ENCODE measurements around the gene IFNLR1. TPM values are rescaled to one million over a fixed set of nuclear protein-coding genes. Genes with fewer than 3 reads are reported as not detected.
A peak's percentile ranks its signal among the peaks of the same experiment; 100 is the strongest.

Gene IFNLR1
- total and polyA plus RNA-seq, 2 donors (not counting 1 experiment from before 2014, with no cell fraction given): under 0.01 to 0.02 TPM

DNA sequence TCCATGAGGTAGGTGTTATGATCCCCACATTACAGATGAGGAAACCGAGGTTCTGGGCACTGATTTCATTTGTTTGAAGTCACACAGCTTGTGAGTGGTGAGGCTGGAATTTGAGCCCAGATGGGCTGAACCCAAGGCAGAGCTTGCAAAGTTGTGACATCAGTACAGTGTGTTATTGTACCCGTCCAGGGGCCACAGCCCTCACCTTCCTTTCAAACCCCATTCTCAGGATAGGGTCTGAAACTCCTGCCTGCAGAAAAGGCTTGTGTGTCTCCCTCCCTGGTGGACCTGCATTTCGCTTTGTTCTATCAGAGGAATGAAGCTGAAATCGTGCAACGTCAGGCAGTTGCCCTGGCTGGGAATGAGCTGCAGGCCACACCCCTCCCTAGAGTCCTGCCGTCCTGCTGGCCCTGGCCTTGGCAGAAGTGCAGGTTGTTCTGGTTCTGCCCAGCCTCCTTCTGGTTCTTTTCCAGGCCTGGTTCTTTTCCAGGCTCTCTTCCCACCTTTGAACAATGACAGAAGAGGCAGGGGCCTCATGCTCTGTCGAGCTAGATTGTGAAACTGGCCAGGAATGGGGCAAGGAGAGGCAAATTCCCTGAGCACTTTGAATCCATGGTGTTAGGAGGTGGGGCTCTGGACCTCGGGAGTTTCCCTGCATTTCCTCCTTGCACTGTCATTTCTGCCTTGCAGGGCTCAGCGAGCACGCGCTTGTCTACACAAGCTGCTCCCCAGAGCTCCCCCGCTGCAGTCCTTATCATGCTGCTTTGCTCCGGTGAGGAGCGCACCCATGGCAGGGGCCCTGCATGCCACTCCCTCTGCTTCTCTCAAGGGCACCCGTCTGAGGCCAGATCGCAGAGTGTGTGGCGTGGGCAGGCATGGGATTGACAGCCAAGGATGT, 67.0 kb downstream of the IFNLR1 start:
- no peak overlapping the region for H3K4me3 ChIP-seq (replicated peaks in 1 of 4; ENCODE audit: control extremely low read depth in 1 of 4, insufficient read depth in 1 of 4, low read depth in 3 of 4, low read length in 4 of 4)
- no peak for TF ChIP-seq EZH2 (IDR thresholded peaks at IDR 0.05; ENCODE audit: low read length, missing control alignments)
- TF ChIP-seq, protein P1, sequence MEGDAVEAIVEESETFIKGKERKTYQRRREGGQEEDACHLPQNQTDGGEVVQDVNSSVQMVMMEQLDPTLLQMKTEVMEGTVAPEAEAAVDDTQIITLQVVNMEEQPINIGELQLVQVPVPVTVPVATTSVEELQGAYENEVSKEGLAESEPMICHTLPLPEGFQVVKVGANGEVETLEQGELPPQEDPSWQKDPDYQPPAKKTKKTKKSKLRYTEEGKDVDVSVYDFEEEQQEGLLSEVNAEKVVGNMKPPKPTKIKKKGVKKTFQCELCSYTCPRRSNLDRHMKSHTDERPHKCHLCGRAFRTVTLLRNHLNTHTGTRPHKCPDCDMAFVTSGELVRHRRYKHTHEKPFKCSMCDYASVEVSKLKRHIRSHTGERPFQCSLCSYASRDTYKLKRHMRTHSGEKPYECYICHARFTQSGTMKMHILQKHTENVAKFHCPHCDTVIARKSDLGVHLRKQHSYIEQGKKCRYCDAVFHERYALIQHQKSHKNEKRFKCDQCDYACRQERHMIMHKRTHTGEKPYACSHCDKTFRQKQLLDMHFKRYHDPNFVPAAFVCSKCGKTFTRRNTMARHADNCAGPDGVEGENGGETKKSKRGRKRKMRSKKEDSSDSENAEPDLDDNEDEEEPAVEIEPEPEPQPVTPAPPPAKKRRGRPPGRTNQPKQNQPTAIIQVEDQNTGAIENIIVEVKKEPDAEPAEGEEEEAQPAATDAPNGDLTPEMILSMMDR (conservative IDR thresholded peaks at IDR 0.05 in 1 of 2, IDR thresholded peaks at IDR 0.05 in 1 of 2; ENCODE audit: low read depth in 1 of 2, low read length in 2 of 2): no peak
- DNase-seq (ENCODE audit: low read depth in 2 of 2): peak in 1 of 2 donors; percentile 33
- H3K4me2 ChIP-seq (ENCODE audit: extremely low read depth, insufficient read depth, low read length): no peak overlapping the region
- H3K9me3 ChIP-seq (ENCODE audit: control insufficient read depth, insufficient read depth, low read depth, low read length): no peaks in the 10 kb centered on the region
- H3K4me1 ChIP-seq (ENCODE audit: control insufficient read depth, extremely low read depth, insufficient read depth, low read length): no peaks in the 10 kb centered on the region
- no peaks in the 10 kb centered on the region for H3K79me2 ChIP-seq (ENCODE audit: control insufficient read depth, insufficient read depth, low read length)
- no peak overlapping the region for H3K27ac ChIP-seq (ENCODE audit: insufficient read depth, low read length)
- H2AFZ ChIP-seq (ENCODE audit: low read length): no peak overlapping the region
- no peaks in the 10 kb centered on the region for H4K20me1 ChIP-seq (ENCODE audit: control insufficient read depth, extremely low read depth, insufficient read depth, low read length)
- H3K27me3 ChIP-seq (ENCODE audit: control insufficient read depth, insufficient read depth, low read length): peaks cover 10% of the 10 kb centered on the region
- H3K36me3 ChIP-seq (ENCODE audit: control insufficient read depth, insufficient read depth, low read length): no peaks in the 10 kb centered on the region
- no peak overlapping the region for H3K9ac ChIP-seq (ENCODE audit: insufficient read depth, low read length)

DNA sequence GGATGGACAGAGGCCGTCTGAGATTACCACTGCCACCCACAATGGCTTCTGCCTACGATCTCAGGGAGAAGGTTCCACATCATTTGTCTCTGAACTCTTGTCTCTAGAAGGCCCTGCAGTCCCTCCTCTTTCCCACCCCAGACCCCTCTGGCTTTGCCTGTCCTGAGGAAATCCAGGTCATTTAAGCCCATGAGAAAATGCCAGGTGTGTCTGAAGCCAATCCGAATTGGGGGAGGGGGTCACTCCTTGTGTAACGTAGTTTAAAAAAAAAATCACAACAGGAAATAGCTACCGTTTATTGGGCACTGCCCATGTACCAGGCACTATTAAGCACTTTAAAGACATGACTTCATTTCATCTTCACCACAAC, 67.6 kb downstream of the IFNLR1 start:
- Histone ChIP-seq H3K79me2 (ENCODE audit: control insufficient read depth, insufficient read depth, low read length) (no peaks in the 10 kb centered on the region), H3K4me1 (ENCODE audit: control insufficient read depth, extremely low read depth, insufficient read depth, low read length) (no peaks in the 10 kb centered on the region), H3K9me3 (ENCODE audit: control insufficient read depth, insufficient read depth, low read depth, low read length) (no peaks in the 10 kb centered on the region), H3K27ac (ENCODE audit: insufficient read depth, low read length) (no peak overlapping the region), H3K9ac (ENCODE audit: insufficient read depth, low read length) (no peak overlapping the region), H3K4me3 (replicated peaks in 1 of 4; ENCODE audit: control extremely low read depth in 1 of 4, insufficient read depth in 1 of 4, low read depth in 3 of 4, low read length in 4 of 4) (no peak overlapping the region), H3K36me3 (ENCODE audit: control insufficient read depth, insufficient read depth, low read length) (no peaks in the 10 kb centered on the region), H3K27me3 (ENCODE audit: control insufficient read depth, insufficient read depth, low read length) (peaks cover 13% of the 10 kb centered on the region), H4K20me1 (ENCODE audit: control insufficient read depth, extremely low read depth, insufficient read depth, low read length) (no peaks in the 10 kb centered on the region), H2AFZ (ENCODE audit: low read length) (no peak overlapping the region), H3K4me2 (ENCODE audit: extremely low read depth, insufficient read depth, low read length) (no peak overlapping the region)
- no peak for DNase-seq (ENCODE audit: low read depth in 2 of 2)
- TF ChIP-seq EZH2 (IDR thresholded peaks at IDR 0.05; ENCODE audit: low read length, missing control alignments): no peak
- TF ChIP-seq, protein P1 (conservative IDR thresholded peaks at IDR 0.05 in 1 of 2, IDR thresholded peaks at IDR 0.05 in 1 of 2; ENCODE audit: low read depth in 1 of 2, low read length in 2 of 2): no peak

DNA sequence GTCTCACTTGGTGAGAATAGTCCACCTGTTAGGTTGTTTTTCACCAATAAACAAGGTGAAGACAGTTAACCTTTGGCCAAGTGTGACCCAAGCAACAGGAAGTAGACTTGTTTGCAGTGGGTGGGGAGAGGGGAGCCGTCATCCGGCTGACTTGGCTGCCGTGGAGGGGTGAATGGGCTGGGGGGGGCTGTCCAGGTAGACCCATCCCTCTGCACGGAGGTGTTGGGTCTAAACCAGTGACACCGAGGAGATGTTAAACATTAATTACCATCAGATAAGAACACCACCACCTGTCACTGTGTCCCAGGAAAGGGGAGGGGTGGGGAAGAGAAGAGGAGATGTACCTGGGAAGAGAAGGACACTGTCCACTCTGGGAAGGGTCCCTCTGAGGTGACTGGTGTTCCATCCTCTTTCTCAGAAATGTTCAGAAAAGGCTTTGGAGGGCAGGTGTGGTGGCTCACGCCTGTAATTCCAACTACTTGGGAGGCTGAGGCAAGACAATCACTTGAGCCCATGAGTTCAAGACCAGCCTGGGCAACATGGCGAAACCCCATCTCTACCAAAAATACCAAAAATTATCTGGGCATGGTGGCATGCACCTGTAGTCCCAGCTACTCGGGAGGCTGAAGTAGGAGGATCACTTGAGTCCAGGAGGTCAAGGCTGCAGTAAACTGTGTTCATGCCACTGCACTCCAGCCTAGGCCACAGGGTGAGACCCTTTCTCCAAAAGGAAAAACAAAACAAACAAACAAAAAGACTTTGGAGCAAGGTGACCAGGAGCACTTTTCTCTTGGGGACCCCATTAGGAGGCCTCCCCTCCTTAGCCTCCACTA, 68.5 kb downstream of the IFNLR1 start:
- Histone ChIP-seq H4K20me1 (ENCODE audit: control insufficient read depth, extremely low read depth, insufficient read depth, low read length) (no peaks in the 10 kb centered on the region), H3K9ac (ENCODE audit: insufficient read depth, low read length) (no peak overlapping the region), H3K4me3 (replicated peaks in 1 of 4; ENCODE audit: control extremely low read depth in 1 of 4, insufficient read depth in 1 of 4, low read depth in 3 of 4, low read length in 4 of 4) (no peak overlapping the region), H3K36me3 (ENCODE audit: control insufficient read depth, insufficient read depth, low read length) (no peaks in the 10 kb centered on the region), H3K79me2 (ENCODE audit: control insufficient read depth, insufficient read depth, low read length) (no peaks in the 10 kb centered on the region), H3K4me2 (ENCODE audit: extremely low read depth, insufficient read depth, low read length) (no peak overlapping the region), H3K27ac (ENCODE audit: insufficient read depth, low read length) (no peak overlapping the region), H3K9me3 (ENCODE audit: control insufficient read depth, insufficient read depth, low read depth, low read length) (no peaks in the 10 kb centered on the region), H3K4me1 (ENCODE audit: control insufficient read depth, extremely low read depth, insufficient read depth, low read length) (no peaks in the 10 kb centered on the region), H2AFZ (ENCODE audit: low read length) (no peak overlapping the region), H3K27me3 (ENCODE audit: control insufficient read depth, insufficient read depth, low read length) (peaks cover 13% of the 10 kb centered on the region)
- TF ChIP-seq, protein P1 (conservative IDR thresholded peaks at IDR 0.05 in 1 of 2, IDR thresholded peaks at IDR 0.05 in 1 of 2; ENCODE audit: low read depth in 1 of 2, low read length in 2 of 2): no peak
- TF ChIP-seq EZH2 (IDR thresholded peaks at IDR 0.05; ENCODE audit: low read length, missing control alignments): no peak
- DNase-seq (ENCODE audit: low read depth in 2 of 2): no peak

All from fibroblast of lung (primary cell).